ENCODE measurements around the gene WNK4. TPM values are rescaled to one million over a fixed set of nuclear protein-coding genes. Genes with fewer than 3 reads are reported as not detected.

The WNK4 gene
- total RNA-seq, 1 donor from 2014 or later: 0.32 TPM

DNA sequence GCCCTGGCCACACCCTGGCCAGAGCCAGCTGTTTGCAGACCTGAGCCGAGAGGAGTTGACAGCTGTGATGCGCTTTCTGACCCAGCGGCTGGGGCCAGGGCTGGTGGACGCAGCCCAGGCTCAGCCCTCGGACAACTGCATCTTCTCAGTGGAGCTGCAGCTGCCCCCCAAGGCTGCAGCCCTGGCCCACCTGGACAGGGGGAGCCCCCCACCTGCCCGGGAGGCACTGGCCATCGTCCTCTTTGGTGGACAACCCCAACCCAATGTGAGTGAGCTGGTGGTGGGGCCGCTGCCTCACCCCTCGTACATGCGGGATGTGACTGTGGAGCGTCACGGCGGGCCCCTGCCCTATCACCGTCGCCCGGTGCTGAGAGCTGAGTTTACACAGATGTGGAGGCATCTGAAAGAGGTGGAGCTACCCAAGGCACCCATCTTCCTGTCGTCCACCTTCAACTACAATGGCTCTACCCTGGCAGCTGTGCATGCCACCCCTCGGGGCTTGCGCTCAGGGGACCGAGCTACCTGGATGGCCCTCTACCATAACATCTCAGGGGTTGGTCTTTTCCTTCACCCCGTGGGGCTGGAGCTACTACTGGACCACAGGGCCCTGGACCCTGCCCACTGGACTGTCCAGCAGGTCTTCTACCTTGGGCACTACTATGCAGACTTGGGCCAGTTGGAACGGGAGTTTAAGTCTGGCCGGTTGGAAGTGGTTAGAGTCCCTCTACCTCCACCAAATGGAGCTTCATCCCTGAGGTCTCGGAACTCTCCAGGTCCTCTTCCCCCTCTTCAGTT, 64.5 kb downstream of the WNK4 start:
- peaks cover 25% of the 10 kb centered on the region for H3K4me1 Mint-ChIP-seq (ENCODE audit: low read depth)

DNA sequence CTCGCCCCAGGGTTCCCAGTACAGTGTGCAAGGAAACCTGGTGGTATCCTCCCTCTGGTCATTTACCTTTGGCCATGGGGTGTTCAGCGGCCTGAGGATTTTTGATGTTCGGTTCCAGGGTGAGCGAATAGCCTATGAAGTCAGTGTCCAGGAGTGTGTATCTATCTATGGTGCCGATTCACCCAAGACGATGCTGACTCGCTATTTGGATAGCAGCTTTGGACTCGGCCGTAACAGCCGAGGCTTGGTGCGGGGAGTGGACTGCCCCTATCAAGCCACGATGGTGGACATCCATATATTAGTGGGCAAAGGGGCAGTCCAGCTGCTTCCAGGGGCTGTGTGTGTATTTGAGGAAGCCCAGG, 65.1 kb downstream of the WNK4 start:
- peaks cover 27% of the 10 kb centered on the region for H3K36me3 Mint-ChIP-seq (ENCODE audit: low read depth)
- H3K4me1 Mint-ChIP-seq (ENCODE audit: low read depth): peaks cover 29% of the 10 kb centered on the region
- H3K27ac Mint-ChIP-seq (ENCODE audit: unreplicated experiment): no peak overlapping the region
- TF ChIP-seq CTCF (IDR thresholded peaks at IDR 0.05): no peak
- DNase-seq (ENCODE audit: low spot score): no peak
- no peaks in the 10 kb centered on the region for H3K9me3 Mint-ChIP-seq (ENCODE audit: low read depth)
- no peaks in the 10 kb centered on the region for H3K27me3 Mint-ChIP-seq (ENCODE audit: low read depth)
- no peak overlapping the region for H3K4me3 Mint-ChIP-seq (ENCODE audit: unreplicated experiment)

More for the DNA sequence above, 64.5 kb downstream of the WNK4 start:
- Mint-ChIP-seq H3K27me3 (ENCODE audit: low read depth) (no peaks in the 10 kb centered on the region), H3K9me3 (ENCODE audit: low read depth) (no peaks in the 10 kb centered on the region), H3K36me3 (ENCODE audit: low read depth) (peaks cover 28% of the 10 kb centered on the region), H3K27ac (ENCODE audit: unreplicated experiment) (no peak overlapping the region), H3K4me3 (ENCODE audit: unreplicated experiment) (no peak overlapping the region)
- no peak for TF ChIP-seq CTCF (IDR thresholded peaks at IDR 0.05)
- DNase-seq (ENCODE audit: low spot score): no peak

GRCh38 chr17:42845918-42846593, 65.6 kb downstream of the WNK4 start:
- no peaks in the 10 kb centered on the region for H3K9me3 Mint-ChIP-seq (ENCODE audit: low read depth)
- no peak overlapping the region for H3K4me3 Mint-ChIP-seq (ENCODE audit: unreplicated experiment)
- no peak for TF ChIP-seq CTCF (IDR thresholded peaks at IDR 0.05)
- H3K27me3 Mint-ChIP-seq (ENCODE audit: low read depth): no peaks in the 10 kb centered on the region
- no peak for DNase-seq (ENCODE audit: low spot score)
- H3K36me3 Mint-ChIP-seq (ENCODE audit: low read depth): peaks cover 25% of the 10 kb centered on the region
- H3K4me1 Mint-ChIP-seq (ENCODE audit: low read depth): peaks cover 34% of the 10 kb centered on the region
- peak overlapping the region; percentile 70 for H3K27ac Mint-ChIP-seq (ENCODE audit: unreplicated experiment)

Small RNA genes lying within 50 kb of the gene (microRNA-seq; reads per million reads assigned to microRNA genes)
- gene MIR6781 (ENCODE audit: borderline number of aligned reads): not detected

Other genes with a start within 250 kb of the WNK4 start
- 64.5 to 68.7 TPM (median 66.4 TPM) in 3 replicates for gene NAGLU, start 244.4 kb upstream of the WNK4 start, total RNA-seq
- gene HSD17B1, start 227.7 kb upstream of the WNK4 start, total RNA-seq: 1.4 to 2.6 TPM (median 1.4 TPM) in 3 replicates
- 31.2 to 57.3 TPM (median 37.1 TPM) in 3 replicates for gene COASY, start 218.5 kb upstream of the WNK4 start, total RNA-seq
- gene MLX, start 213.5 kb upstream of the WNK4 start, total RNA-seq: 30.1 to 37.0 TPM (median 30.3 TPM) in 3 replicates
- 4.9 to 13.0 TPM (median 6.1 TPM) in 3 replicates for gene PSMC3IP, start 202.9 kb upstream of the WNK4 start, total RNA-seq
- gene RETREG3, start 171.2 kb upstream of the WNK4 start, total RNA-seq: 50.4 to 62.9 TPM (median 61.8 TPM) in 3 replicates
- gene TUBG1, start 170.9 kb upstream of the WNK4 start, total RNA-seq: 41.1 to 70.4 TPM (median 41.6 TPM) in 3 replicates
- gene TUBG2, start 121.3 kb upstream of the WNK4 start, total RNA-seq: 26.2 to 36.5 TPM (median 29.2 TPM) in 3 replicates
- gene PLEKHH3, start 103.6 kb upstream of the WNK4 start, total RNA-seq: 23.7 to 41.5 TPM (median 38.7 TPM) in 3 replicates
- gene CCR10, start 98.8 kb upstream of the WNK4 start, total RNA-seq: 1.2 to 1.8 TPM (median 1.6 TPM) in 3 replicates
- 22.8 to 43.6 TPM (median 42.1 TPM) in 3 replicates for gene CNTNAP1, start 98.1 kb upstream of the WNK4 start, total RNA-seq
- 22.2 to 25.6 TPM (median 22.4 TPM) in 3 replicates for gene EZH1, start 35.6 kb upstream of the WNK4 start, total RNA-seq
- gene RAMP2, start 19.4 kb upstream of the WNK4 start, total RNA-seq: 0.63 to 4.9 TPM (median 3.9 TPM) in 3 replicates
- gene VPS25, start 7.2 kb upstream of the WNK4 start, total RNA-seq: 52.5 to 63.9 TPM (median 55.1 TPM) in 3 replicates
- 38.7 to 49.1 TPM (median 39.5 TPM) in 3 replicates for gene COA3, start 18.1 kb downstream of the WNK4 start, total RNA-seq
- 0.60 TPM in 1 of 3 replicates, not detected in the others for gene CNTD1, start 18.3 kb downstream of the WNK4 start, total RNA-seq
- gene BECN1, start 43.7 kb downstream of the WNK4 start, total RNA-seq: 55.3 to 71.6 TPM (median 60.5 TPM) in 3 replicates
- gene PSME3, start 52.8 kb downstream of the WNK4 start, total RNA-seq: 99.7 to 117 TPM (median 111 TPM) in 3 replicates
- gene AOC2, start 64.0 kb downstream of the WNK4 start, total RNA-seq: 1.4 to 2.2 TPM (median 1.4 TPM) in 3 replicates
- 0.53 to 17.4 TPM (median 15.5 TPM) in 3 replicates for gene AOC3, start 70.6 kb downstream of the WNK4 start, total RNA-seq
- gene G6PC1, start 120.2 kb downstream of the WNK4 start, total RNA-seq: not detected in 3 replicates
- gene AARSD1, start 183.8 kb downstream of the WNK4 start, total RNA-seq: 39.1 to 44.4 TPM (median 44.0 TPM) in 3 replicates
- 1.2 to 5.7 TPM (median 3.9 TPM) in 3 replicates for gene PTGES3L, start 199.5 kb downstream of the WNK4 start, total RNA-seq
- gene RUNDC1, start 200.0 kb downstream of the WNK4 start, total RNA-seq: 11.2 to 13.1 TPM (median 11.3 TPM) in 3 replicates
- 738 to 860 TPM (median 747 TPM) in 3 replicates for gene RPL27, start 217.8 kb downstream of the WNK4 start, total RNA-seq
- gene IFI35, start 226.2 kb downstream of the WNK4 start, total RNA-seq: 9.0 to 20.9 TPM (median 12.8 TPM) in 3 replicates
- 290 to 589 TPM (median 567 TPM) in 3 replicates for gene VAT1, start 241.8 kb downstream of the WNK4 start, total RNA-seq
- gene RND2, start 244.6 kb downstream of the WNK4 start, total RNA-seq: 0.73 to 1.5 TPM (median 1.1 TPM) in 3 replicates

Measured in chondrocyte (in vitro differentiated cells).